ENCODE results near the gene SHFL. TPM values are rescaled to one million over a fixed set of nuclear protein-coding genes. Genes with fewer than 3 reads are reported as not detected.

Gene SHFL
- polyA plus RNA-seq, 1 donor, result 10.7 TPM

- DNase-seq, result no peak
Observed at GRCh38 chr19:10110076-10110971, 24.2 kb downstream of the SHFL start.

DNA sequence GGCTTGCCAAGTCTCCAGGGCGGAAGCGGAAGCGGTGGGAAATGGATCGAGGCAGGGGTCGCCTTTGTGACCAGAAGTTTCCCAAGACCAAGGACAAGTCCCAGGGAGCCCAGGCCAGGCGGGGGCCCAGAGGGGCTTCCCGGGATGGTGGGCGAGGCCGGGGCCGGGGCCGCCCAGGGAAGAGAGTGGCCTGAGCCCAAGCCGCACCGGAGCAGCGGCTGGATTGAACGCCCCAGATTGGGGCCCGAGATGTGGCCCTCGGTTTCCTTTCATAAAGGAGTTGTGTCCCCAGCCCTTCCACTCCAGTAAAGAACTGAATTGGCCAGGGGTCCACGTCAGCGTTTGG, 24.8 kb downstream of the SHFL start:
- no peak for DNase-seq

GRCh38 chr19:10111405-10111811, 25.3 kb downstream of the SHFL start, which contains the start of gene P2RY11:
Gene P2RY11, plus strand, starts transcription at chr19:10111693. Its CDS starts 29 bp downstream, at chr19:10111722.
- DNase-seq, result no peak

DNA sequence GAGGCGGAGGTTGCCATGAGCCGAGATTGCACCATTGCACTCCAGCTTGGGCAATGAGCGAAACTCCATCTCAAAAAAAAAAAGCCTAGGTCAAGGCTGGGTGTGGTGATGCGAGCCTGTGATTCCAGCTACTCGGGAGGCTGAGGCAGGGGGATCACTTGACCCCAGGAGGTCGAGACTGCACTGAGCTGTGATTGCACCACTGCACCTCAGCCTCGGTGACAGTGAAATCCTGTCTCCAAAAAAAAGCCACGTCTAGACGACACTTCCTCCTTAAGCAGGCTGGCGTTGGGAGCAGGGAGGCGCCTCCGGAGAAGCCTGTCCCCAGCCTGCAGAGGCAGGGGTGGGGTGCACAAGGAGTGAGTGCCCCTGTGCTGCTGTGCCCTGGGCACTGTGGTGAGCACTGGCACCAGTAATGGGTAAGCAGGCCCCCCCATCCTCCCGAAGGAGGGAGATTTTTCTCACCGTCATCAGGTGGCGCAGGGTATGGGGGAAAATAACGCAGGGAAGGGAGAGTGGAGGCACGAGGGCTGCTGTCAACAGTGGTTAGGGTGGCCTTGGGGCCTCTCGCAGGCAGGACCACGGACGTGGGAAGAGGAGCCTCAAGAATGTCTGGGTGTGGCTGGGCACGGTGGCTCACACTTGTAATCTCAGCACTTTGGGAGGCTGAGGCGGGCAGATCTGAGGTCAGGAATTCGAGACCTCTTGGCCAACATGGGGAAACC, 26.1 kb downstream of the SHFL start:
- DNase-seq, result no peak

- no peak for DNase-seq
Observed at GRCh38 chr19:10112895-10113591, 26.9 kb downstream of the SHFL start.

- no peak for DNase-seq
Observed at GRCh38 chr19:10113592-10113963, 27.5 kb downstream of the SHFL start.

DNA sequence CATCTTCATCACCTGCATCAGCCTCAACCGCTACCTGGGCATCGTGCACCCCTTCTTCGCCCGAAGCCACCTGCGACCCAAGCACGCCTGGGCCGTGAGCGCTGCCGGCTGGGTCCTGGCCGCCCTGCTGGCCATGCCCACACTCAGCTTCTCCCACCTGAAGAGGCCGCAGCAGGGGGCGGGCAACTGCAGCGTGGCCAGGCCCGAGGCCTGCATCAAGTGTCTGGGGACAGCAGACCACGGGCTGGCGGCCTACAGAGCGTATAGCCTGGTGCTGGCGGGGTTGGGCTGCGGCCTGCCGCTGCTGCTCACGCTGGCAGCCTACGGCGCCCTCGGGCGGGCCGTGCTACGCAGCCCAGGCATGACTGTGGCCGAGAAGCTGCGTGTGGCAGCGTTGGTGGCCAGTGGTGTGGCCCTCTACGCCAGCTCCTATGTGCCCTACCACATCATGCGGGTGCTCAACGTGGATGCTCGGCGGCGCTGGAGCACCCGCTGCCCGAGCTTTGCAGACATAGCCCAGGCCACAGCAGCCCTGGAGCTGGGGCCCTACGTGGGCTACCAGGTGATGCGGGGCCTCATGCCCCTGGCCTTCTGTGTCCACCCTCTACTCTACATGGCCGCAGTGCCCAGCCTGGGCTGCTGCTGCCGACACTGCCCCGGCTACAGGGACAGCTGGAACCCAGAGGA, 28.0 kb downstream of the SHFL start:
- no peak for DNase-seq

DNA sequence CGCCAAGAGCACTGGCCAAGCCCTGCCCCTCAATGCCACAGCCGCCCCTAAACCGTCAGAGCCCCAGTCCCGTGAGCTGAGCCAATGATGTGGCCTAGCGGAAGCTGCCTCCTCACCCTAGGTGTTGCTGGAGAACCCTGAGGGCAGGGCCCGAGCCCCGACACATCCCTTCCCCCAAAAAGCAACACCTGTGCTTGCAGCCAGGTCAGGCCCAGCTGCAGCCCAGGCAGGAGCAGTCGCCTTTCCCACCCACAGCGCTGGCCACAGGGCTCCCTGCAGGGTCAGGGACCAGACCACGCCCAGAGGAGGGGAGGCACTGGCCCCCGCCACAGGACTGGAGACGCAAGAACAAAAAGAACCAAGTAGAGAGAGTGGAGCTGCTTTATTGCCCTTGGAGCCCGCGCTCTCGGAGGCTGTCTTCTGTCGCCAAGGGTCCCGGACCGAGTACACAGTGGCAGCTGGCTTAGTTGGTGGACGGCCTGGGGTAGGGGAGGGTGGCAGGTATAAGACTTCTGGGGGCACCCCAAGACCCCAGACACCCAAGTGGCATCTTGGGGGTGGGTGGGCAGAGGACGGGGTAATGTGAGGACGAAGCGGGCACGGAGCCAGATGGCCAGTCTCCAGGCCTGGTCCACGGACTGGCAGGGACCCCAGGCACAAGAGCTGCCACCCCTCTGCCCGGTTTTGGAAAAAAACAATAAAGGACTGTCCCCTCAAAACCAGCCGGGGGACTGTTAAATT, 28.7 kb downstream of the SHFL start:
- no peak for DNase-seq

- no peak for DNase-seq
Observed at GRCh38 chr19:10115392-10116084, 29.4 kb downstream of the SHFL start.

GRCh38 chr19:10116085-10116865, 30.2 kb downstream of the SHFL start:
- DNase-seq, result no peak

DNA sequence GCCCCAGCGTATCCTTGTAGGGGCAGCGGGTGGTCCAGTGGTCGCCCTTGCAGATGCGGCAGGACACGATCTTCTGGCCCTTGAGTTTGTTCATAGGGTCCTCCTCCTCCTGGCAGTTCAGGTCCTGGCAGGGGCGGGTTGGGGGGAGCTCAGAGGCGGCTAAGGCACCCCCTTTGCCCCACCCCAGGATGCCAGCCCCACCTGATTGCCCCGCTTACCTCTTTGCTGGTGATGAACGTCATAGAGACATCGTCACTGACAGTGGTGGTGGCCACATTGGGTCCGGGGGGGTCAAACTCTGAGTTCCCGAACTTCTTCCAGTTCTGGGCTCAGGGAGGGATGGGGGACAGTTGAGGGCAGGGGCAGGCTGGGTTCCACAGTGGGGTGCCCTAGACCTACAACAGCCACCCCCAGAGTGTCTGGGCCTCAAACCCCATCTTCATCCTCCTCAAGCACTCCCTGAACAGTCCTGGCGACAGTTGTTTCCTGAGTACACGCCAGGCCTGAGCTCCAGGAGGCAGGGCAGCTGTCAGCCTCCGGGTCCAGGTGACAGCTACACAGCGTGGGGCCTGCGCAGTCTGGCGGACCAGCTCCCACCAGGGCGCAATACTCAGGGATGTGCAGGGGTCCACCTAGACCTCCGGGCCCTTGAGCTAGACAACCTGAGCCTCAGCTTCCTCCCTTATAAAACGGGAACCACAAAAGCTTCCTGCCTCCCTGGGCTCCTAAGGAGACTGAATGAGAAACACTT, 30.9 kb downstream of the SHFL start:
- DNase-seq, result no peak

GRCh38 chr19:10118960-10119359, 32.8 kb downstream of the SHFL start:
- no peak for DNase-seq

GRCh38 chr19:10120538-10121189, 34.5 kb downstream of the SHFL start:
- DNase-seq, result peak; percentile 59

DNA sequence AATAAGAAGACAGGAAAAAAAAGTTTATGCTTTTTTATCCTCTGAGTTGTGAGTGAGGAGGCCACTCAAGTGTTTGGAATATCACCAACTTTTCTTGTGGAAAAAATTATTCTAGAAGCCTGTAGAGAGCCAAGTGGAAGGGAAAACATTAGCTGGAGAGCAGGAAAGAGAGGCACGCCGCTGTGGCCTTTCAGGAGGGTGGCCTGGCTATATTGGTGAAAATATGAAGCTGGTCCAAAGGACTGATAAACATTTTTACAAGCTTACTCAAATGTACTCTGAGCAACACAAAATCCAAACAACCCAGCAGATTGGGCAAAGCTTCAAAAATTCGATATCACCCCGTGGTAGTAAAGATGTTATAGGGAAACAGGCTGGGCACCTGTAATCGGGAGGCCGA, 35.9 kb downstream of the SHFL start:
- no peak for DNase-seq

DNA sequence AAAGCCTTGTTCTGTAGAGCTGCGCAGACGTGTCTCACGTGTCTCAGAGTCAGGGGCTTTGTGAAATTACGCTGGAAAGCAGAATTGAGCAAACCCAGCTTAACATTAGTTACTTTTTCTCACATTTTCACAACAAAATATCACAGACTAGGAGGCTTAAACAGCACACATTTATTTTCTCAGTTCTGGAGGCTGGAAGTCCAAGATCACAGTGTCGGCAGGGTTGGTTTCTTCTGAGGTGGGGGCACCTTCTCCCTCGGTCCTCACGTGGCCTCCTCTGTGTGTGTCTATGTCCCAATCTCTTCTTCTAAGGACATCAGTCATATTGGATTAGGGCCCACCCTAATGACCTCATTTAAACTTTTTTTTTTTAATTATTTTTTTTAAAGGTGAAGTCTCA, 38.3 kb downstream of the SHFL start:
- DNase-seq, result no peak

GRCh38 chr19:10126213-10126639, 40.1 kb downstream of the SHFL start:
- no peak for DNase-seq

- no peak for DNase-seq
Observed at GRCh38 chr19:10132905-10133304, 46.8 kb downstream of the SHFL start.

DNA sequence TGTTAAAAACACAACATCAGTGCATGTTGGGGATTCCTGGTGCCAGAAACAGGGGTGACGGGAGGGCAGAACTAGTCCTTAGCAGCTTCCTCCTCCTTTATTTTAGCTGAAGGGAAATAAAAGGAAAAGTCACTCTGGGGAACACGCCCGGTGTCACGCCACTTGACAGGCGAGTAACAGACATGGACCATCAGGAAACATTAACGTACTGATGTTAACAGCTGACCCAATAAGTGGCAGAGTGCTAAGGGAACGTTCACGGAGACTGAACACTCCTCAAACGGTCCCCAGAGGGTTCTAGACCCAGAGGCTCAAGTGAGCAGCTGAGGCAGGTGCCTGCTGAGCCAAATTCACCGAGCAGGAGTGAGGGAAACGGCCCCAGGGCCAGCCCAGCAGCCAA, 47.5 kb downstream of the SHFL start:
- no peak for DNase-seq

DNA sequence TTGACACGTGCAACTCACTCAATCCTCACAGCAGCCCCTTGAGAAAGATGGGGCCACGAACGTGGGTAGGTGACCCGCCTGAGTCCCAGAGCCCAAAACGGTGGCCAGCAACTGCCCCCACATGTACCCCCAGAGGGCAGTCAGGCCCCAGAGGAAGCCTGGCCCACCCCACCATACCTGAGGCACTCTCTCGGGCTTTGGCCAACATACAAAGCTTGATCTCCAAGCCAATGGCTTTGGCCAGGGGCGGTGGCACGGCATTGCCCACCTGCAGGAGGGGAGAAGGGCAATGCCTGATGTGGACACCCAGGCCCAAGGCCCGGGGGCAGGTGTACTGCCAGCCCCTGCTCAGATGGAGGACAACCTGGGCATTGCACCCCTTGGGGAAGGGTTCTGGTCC, 47.9 kb downstream of the SHFL start:
- no peak for DNase-seq
